ENCODE measurements around the gene KRTAP2-3.
"Not testable (repeated sequence)": the region's sequence is repeated elsewhere in the genome, so short reads cannot be mapped to it uniquely, and the experiment has no call there.

KRTAP2-3 gene, protein sequence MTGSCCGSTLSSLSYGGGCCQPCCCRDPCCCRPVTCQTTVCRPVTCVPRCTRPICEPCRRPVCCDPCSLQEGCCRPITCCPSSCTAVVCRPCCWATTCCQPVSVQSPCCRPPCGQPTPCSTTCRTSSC

DNA sequence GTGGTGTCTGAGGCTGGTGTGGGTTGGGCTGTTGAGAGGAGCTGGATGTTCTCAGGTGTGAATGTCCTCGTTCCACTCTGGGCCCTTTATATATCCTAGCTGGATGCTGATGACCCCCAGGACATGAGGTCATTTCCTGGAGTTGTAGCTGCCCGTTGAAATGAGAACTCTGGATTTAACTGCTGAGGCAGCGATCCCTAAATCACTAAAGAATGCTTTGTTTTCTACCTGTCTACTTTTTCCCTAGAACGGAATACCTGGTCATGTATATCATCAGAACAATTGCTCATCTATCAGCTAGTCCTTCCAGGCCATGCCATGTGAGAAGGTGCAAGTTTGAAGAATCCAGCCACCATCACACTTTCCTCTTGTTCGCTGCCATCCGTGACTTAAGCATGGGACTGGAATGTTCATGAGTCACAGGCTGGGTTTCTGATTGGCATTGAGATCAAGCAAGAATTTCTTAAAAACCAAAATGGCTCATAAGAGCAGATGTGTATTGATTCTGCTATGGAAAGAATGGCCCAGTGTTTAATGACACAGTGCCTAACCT is at the start of gene KRTAP2-3:
KRTAP2-3 (minus strand) TSS at position 63 of the 553 bp plus-strand sequence. CDS start 64 bp downstream, outside the sequence.
- peak; percentile 94 for DNase-seq (ENCODE audit: low read depth)

DNA sequence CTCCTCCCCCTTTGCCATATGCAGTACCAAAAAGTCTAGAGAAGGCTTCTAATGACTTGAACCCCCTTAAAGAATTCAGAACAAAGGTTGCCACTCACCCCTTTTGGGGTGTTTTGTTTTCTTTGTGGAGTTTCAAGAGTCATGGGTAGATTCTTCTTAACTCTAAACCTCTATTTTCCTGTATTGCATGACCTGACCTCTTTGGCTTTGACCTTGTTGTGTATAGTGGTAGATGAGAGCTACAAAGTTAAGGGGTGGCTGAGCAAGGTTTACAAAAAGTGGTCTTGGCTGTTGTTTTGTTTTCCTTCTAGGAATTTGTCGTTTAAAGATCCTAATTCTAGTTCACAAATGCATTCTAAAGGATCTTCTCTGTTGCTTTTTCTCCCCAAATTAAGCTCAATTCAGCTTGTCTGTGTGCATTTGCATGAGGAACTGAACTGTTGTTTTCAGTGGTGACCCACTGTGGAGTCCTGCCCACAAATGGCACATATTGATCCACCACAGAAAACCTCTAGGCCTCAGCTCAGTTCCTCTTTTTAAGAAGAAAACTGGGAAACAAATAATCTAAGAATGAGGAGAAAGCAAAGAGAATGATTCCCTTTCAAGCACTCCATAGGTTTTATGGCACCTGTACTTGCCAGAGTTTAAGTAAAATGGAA is 48.9 kb upstream of the KRTAP2-3 start:
- not testable (repeated sequence) for DNase-seq (ENCODE audit: low read depth)

DNA sequence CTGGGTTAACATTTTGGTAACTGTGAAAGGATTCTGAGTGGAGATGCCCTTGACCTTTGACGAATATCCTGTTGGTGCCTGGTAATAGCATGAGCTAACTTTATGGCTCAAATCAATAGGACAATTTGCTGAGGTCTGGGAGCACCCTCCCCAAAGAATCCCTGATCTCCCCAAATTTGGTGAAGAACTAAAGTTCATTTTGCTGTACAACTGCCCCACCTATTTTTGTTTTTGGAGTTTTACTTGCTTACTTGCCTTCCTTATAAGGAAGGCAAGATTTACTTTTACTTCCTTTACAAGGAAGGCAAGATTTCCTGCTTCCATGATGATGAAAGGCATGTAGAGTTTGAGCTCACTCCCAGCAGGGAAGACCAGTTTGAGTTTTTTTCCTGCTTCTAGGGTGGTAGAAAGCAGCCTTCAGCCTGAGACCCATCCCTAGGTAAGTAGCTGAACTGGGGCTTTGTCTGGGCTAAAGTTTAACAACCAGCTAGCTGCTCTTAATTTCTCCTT is 48.1 kb upstream of the KRTAP2-3 start:
- no peak for DNase-seq (ENCODE audit: low read depth)

DNA sequence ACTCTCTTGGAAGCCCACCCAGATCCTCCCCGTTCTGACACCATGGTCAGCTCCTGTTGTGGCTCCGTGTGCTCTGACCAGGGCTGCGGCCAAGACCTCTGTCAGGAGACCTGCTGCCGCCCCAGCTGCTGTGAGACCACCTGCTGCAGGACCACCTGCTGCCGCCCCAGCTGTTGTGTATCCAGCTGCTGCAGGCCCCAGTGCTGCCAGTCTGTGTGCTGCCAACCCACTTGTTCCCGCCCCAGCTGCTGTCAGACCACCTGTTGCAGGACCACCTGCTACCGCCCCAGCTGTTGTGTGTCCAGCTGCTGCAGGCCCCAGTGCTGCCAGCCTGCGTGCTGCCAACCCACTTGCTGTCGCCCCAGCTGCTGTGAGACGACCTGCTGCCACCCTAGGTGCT is 45.4 kb upstream of the KRTAP2-3 start, which contains the start of gene KRTAP4-9:
KRTAP4-9 (plus strand) TSS at position 43 of the 400 bp plus-strand sequence; CDS start at position 43, 0 bp downstream.
- DNase-seq (ENCODE audit: low read depth), result not testable (repeated sequence)

DNA sequence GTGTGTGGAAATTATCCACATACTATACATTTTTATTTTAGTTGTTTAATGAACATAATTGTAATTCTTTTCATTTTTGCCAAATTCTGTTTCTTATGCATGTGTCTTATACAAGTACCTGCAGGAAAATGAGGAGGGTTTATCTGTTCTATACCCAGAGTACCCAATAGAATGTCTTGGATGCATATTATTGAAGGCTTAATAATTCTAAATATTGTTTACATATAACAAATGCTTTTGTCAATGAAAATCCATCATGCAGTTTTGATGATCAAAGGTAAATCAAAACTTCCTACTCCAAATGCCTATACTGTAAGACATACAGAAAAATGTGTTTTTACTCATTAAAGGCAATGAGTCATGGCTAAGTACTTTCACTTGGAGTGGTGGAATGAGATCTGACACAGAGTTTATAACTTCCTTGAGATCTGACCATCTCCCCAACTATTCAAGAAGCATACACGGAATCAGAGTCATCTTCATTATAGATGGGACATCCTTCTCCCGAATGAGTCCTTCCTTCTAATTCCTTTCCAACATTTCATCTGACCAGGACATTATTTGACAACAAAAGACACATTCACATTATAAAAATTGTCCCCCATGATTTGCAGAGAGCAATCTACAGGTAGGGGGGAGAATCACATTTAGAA is 44.6 kb upstream of the KRTAP2-3 start:
- DNase-seq (ENCODE audit: low read depth), result not testable (repeated sequence)

DNA sequence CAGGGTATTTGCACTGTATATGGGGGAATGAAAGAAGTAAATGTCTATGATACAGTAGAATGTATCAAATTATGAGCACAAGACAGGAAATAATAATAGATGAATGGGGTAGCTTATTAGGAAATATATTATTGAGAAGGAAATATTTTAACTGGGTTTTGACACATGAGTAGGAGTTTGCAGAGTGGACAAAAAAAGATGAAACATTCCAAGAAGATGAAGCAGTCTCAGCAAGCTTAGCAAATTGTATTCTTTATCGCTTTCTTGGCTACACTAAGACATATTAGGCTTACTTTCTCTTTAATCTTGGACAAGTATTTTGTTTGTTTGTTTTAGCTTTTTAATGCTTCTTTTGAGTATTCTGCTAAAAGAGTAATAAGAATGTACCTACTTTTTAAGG is 44.0 kb upstream of the KRTAP2-3 start:
- no peak for DNase-seq (ENCODE audit: low read depth)

DNA sequence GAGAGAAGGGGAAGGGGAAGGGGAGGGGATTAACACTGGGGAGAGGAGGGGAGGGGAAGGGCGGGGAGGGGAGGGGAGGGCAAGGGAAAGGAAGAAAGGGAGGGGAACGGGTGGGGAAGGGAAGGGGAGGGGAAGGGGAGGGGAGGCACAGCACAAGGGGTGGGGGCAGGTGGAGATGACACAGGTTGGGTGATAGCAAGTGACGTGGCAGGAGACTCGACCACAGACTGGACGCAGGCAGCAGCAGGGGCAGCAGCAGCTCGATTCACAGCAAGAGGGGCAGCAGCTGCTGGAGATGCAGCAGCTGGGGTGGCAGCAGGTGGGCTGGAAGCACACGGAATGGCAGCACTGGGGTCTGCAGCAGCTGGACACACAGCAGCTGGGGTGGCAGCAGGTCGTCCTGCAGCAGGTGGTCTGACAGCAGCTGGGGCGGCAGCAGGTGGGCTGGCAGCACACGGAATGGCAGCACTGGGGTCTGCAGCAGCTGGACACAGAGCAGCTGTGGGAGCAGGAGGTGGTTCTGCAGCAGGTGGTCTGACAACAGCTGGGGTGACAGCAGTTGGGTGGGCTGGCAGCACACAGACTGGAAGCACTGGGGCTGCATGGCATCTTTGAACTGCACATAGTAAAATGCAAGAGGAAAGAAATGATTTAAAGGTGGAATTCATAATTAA is 41.8 kb upstream of the KRTAP2-3 start, which contains the start of gene KRTAP4-16:
KRTAP4-16 (minus strand) TSS at position 624 of the 674 bp plus-strand sequence; CDS start at position 624, 0 bp downstream.
- no peak for DNase-seq (ENCODE audit: low read depth)

DNA sequence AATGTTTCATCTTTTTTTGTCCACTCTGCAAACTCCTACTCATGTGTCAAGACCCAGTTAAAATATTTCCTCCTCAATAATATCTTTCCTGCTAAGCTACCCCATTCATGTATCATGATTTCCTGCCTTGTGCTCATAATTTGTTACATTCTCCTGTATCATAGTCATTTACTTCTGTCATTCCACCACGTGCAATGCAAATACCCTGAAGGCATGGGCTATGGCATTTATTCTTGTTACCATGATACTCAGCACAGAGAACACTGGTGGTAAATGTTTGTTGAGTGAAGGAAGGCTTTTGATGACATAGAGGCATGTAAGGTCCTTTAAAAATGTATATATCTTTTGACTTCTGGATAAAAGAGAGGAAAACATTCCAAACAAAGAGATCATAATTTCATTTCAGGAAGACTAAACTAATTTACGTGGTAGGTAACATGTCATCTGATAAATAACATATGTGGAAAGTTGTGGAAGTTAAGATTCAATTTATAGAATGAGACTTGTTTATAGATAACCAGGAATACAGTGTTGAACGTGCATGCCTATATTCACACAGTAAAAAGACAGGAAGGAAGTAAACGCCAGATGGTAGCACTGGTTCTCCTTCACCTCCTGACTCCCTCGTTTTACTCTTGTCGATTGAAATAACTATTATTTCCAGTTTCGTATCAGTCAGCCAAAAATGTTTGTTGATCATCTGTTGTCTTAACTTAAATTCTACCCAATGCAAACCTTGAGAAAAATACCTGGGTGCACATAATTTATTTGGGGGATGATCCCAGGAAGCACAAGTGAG is 40.0 kb upstream of the KRTAP2-3 start:
- DNase-seq (ENCODE audit: low read depth), result peak; percentile 79

DNA sequence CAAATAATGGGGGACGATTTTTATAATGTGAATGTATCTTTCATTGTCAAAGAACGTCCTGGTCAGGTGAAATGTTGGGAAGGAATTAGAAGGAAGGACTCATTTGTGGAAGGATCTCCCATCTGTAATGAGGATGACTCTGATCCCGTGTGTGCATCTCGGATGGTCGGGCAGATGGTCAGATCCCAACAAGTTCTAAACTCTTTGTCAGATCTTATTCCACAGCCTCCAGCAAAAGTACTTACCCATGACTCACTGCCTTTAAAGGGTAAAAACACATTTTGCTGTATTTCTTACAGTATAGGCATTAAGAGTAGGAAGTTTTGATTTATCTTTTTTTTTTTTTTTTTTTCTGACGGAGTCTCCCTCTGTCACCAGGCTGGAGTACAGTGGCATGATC is 38.6 kb upstream of the KRTAP2-3 start:
- no peak for DNase-seq (ENCODE audit: low read depth)

DNA sequence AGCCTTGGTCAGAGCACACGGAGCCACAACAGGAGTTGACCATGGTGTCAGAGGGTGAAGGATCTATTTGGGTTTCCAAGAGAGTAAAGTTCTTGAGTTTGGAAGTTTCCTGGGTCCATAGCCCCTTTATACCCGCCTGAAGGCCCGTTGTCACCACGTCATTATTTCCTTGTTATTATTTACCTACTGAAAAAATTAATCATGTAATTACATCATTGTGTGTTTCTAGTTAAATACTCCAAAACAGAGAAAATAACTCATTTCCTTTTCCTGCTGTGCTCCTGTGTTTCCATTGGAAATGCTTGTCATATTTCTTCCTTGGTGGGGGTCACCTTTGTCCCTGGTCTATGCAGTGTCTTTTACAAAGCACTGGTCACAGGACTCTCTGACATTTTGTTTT is 38.1 kb upstream of the KRTAP2-3 start, which contains the start of gene KRTAP4-8:
KRTAP4-8 (minus strand) TSS at position 101 of the 400 bp plus-strand sequence; CDS start at position 43, 58 bp downstream.
- DNase-seq (ENCODE audit: low read depth), result no peak

DNA sequence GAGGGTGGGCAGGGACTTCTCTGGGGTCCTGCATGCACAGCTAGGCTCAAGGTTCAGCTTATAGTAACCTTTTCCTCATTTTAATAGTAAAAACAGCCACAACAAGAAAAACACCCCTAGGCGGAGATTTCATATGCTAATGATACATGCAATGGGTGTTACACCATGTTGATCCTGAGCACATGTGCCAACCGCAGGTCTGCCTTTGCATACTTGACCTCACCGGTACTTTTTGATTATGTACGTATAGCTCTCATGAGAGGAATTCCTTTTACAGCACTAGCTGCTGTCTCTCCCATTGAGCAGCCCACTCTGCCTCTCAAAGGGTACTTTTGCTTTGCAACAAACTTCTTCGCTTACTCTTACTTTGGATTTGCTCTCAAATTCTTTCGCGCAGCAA is 36.1 kb upstream of the KRTAP2-3 start:
- DNase-seq (ENCODE audit: low read depth), result no peak

DNA sequence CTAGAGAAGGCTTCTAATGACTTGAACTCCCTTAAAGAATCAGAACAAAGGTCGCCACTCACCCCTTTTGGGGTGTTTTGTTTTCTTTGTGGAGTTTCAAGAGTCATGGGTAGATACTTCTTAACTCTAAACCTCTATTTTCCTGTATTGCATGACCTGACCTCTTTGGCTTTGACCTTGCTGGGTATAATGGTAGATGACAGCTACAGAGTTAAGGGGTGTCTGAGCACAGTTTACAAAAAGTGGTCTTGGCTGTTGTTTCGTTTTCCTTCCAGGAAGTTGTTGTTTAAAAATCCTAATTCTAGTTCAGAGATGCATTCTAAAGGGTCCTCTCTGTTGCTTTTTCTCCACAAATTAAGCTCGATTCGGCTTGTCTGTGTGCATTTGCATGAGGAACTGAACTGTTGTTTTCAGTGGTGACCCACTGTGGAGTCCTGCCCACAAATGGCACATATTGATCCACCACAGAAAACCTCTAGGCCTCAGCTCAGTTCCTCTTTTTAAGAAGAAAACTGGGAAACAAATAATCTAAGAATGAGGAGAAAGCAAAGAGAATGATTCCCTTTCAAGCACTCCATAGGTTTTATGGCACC is 28.9 kb upstream of the KRTAP2-3 start:
- DNase-seq (ENCODE audit: low read depth), result not testable (repeated sequence)

DNA sequence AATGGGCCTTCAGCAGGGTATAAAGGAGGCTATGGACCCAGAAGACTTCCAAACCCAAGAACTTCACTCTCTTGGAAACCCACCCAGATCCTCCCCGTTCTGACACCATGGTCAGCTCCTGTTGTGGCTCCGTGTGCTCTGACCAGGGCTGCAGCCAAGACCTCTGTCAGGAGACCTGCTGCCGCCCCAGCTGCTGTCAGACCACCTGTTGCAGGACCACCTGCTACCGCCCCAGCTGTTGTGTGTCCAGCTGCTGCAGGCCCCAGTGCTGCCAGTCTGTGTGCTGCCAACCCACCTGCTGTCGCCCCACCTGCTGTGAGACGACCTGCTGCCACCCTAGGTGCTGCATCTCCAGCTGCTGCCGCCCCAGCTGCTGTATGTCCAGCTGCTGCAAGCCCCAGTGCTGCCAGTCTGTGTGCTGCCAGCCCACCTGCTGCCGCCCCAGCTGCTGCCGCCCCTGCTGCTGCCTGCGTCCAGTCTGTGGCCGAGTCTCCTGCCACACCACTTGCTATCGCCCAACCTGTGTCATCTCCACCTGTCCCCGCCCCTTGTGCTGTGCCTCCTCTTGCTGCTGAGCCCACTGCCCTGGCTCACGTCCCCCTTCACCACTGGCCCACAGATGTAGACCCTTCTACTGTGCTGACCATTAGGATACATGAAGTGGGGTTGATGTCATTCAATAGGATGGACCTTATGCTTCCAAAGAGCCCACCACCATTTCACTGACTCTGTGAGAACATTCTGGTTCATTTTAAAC is 24.4 kb upstream of the KRTAP2-3 start, which contains the start of gene KRTAP4-7:
KRTAP4-7 (plus strand) TSS at position 51 of the 757 bp plus-strand sequence; CDS start at position 108, 57 bp downstream.
- not testable (repeated sequence) for DNase-seq (ENCODE audit: low read depth)

DNA sequence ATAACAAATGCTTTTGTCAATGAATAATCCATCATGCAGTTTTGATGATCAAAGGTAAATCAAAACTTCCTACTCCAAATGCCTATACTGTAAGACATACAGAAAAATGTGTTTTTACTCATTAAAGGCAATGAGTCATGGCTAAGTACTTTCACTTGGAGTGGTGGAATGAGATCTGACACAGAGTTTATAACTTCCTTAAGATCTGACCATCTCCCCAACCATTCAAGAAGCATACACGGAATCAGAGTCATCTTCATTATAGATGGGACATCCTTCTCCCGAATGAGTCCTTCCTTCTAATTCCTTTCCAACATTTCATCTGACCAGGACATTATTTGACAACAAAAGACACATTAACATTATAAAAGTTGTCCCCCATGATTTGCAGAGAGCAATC is 23.5 kb upstream of the KRTAP2-3 start:
- DNase-seq (ENCODE audit: low read depth), result not testable (repeated sequence)

DNA sequence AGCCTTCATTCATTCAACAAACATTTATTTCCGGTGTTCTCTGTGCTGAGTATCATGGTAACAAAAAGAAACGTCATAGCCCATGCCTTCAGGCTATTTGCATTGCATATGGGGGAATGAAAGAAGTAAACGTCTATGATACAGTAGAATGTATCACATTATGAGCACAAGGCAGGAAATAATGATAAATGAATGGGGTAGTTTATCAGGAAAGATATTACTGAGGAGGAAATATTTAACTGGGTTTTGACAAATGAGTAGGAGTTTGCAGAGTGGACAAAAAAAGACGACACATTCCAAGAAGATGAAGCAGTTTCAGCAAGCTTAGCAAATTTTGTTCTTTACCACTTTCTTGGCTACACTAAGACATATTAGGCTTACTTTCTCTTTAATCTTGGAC is 22.7 kb upstream of the KRTAP2-3 start:
- no peak for DNase-seq (ENCODE audit: low read depth)

DNA sequence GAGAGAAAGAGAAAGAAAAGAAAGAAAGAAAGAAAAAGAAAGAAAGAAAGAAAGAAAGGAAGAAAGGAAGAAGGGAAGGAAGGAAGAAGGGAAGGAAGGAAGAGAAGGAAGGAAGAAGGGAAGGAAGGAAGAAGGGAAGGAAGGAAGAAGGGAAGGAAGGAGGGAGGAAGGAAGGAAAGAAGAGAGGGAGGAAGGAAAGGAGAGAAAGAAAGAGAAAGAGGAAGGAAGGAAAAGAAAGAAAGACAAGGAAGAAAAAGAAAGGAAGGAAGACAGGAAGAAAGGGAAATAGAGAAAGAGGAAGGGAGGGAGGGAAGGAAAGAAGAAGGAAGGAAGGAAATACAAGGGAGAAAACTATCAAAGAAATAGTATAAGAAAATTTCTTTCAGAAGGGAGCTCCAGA is 16.9 kb upstream of the KRTAP2-3 start:
- DNase-seq (ENCODE audit: low read depth), result no peak

DNA sequence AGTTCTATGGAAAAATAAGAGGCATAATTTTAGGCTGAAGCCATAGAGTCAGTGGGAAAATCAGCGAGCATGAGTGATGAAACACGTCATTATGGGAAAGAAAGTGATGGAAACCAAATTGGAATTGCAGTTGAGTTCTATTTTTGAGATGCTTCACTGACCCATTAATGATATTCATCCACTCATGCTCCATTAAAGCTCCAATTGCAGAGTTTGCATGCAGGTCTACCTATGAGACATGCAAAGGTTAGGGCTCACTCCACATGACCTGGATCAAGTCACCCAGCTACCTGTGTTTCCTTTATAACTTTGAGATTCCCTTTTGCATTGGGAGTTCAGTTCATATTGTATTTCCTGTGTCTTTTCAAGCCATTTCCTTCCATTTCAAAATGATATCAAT is 13.8 kb upstream of the KRTAP2-3 start:
- no peak for DNase-seq (ENCODE audit: low read depth)

DNA sequence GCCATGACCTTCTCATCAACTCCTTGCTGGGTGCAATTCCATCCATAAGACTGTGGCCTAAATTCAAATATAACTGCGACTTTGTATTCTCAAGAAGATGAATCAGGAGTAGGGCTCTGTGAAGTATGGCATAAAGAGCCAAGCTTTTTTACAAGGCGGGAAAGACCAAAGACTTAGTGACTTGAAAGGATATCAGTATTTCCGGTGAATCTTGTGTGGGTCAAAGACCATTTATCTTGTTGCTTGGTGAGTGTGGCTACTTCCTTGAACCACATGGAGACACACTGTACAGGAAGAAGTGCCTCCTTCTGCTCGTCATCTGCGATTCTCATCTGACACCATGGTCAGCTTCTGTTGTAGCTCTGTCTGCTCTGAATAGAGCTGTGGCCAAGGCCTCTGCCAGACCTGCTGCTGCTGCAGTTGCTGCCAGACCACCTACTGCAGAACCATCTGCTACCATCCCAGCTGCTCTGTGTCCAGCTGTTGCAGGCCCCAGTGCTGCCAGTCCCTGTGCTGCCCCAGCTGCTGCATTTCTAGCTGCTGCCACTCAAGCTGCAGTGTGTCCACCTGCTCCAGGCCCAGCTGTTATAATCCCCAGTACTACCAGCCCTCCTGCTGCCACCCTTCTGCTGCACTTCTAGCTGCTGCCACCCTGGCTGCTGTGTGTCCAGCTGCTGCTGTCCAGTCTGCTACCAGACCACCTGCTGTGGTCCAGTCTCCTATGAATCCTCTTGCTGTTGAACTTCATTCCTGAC is 11.9 kb upstream of the KRTAP2-3 start:
- DNase-seq (ENCODE audit: low read depth), result no peak

DNA sequence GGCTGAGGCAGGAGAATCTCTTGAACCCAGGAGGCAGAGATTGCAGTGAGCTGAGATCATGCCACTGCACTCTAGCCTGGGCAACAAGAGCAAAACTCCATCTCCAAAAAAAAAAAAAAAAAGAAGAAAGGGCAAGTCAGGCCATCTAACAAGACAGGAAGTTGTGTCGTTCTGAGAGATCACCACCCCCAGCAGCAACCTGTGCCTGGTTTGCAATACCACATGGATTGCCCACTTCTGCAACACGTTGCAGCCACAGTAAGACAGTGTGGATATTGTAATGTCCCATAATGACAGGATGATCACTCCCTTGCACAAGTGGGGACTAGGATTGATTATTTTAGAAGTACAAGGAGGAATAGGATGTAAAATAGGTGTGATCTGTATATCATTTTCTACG is 9.1 kb upstream of the KRTAP2-3 start:
- DNase-seq (ENCODE audit: low read depth), result no peak

All from HS-5 (cell line).